IMR-90 (cell line): Measurements from ENCODE around the gene DUSP3. TPM values are rescaled to one million over a fixed set of nuclear protein-coding genes. Genes with fewer than 3 reads are reported as not detected.

Source experiments
- ATAC-seq: fragments of 200-7000 bp; cut with Tn5 transposase; 2 replicates; pipeline ENCODE4 v1.9.1; 2020; ENCODE audit warnings: low read depth, mild to moderate bottlenecking, moderate library complexity
- BruUV-seq: library from RNA; stranded (reverse); fragments of 400-500 nt; replicated peaks from 2 replicates; lab custom pipeline; 2021; lab: Mats Ljungman, UMichigan
- CTCF ChIA-PET: fragments of 300-600 bp; formaldehyde crosslinking; extraction: SDS; loops from one replicate; lab custom pipeline; 2021; ENCODE audit warnings: antibody characterized with exemption; lab: Yijun Ruan, JAX
- POLR2A ChIA-PET: fragments of 300-600 bp; sonication (Branson Sonifier 250); formaldehyde crosslinking; loops from one replicate; lab custom pipeline; 2022; ENCODE audit warnings: antibody characterized with exemption; ENCODE audit not compliant: unreplicated experiment; lab: Charles Lee
- DNase-seq: peaks from one replicate; pipeline ENCODE4 v3.0.0; 2013
- H2AFZ ChIP-seq: replicated peaks from 2 replicates; pipeline ENCODE3; 2013; ENCODE audit warnings: low read length, mild to moderate bottlenecking; ENCODE audit not compliant: poor library complexity
- H2AK5ac ChIP-seq: 2 replicates; pipeline ENCODE4 v1.6.1; 2013; ENCODE audit warnings: low read depth, low read length, inconsistent platforms
- H2AK9ac ChIP-seq: replicated peaks from 2 replicates; pipeline ENCODE3; 2013; ENCODE audit warnings: mild to moderate bottlenecking, low read depth, low read length, moderate library complexity; ENCODE audit not compliant: poor library complexity
- H2BK120ac ChIP-seq: 2 replicates; pipeline ENCODE4 v1.6.1; 2013; ENCODE audit warnings: low read depth, low read length, inconsistent platforms
- H2BK15ac ChIP-seq: 3 replicates; pipeline ENCODE4 v1.6.1; 2013; ENCODE audit warnings: low read depth, low read length, inconsistent platforms
- H2BK20ac ChIP-seq: 2 replicates; pipeline ENCODE4 v1.6.1; 2013; ENCODE audit warnings: low read depth, mild to moderate bottlenecking, inconsistent platforms, low read length, moderate library complexity
- H2BK5ac ChIP-seq: 2 replicates; pipeline ENCODE4 v1.6.1; 2013; ENCODE audit warnings: mild to moderate bottlenecking, low read depth, low read length, inconsistent platforms; ENCODE audit not compliant: poor library complexity, severe bottlenecking
- H3K14ac ChIP-seq: replicated peaks from 2 replicates; pipeline ENCODE4 v1.6.1; 2013; ENCODE audit warnings: low read depth, low read length, inconsistent platforms
- H3K18ac ChIP-seq: 2 replicates; pipeline ENCODE4 v1.6.1; 2013; ENCODE audit warnings: low read depth, low read length, control low read depth
- H3K23ac ChIP-seq: 2 replicates; pipeline ENCODE4 v1.6.1; 2013; ENCODE audit warnings: low read depth, low read length, inconsistent platforms
- H3K27ac ChIP-seq: 2 replicates; pipeline ENCODE4 v1.5.1; 2013; ENCODE audit warnings: mild to moderate bottlenecking, control low read depth, low read length; ENCODE audit not compliant: insufficient read depth
- H3K27me3 ChIP-seq: 2 replicates; pipeline ENCODE4 v1.6.1; 2013; ENCODE audit warnings: low read length; ENCODE audit not compliant: control insufficient read depth, insufficient read depth
- H3K36me3 ChIP-seq: 2 replicates; pipeline ENCODE4 v1.6.1; 2013; ENCODE audit warnings: low read length, mixed read lengths; ENCODE audit not compliant: control insufficient read depth, insufficient read depth
- H3K4ac ChIP-seq: 2 replicates; pipeline ENCODE4 v1.6.1; 2013; ENCODE audit warnings: low read depth, low read length, inconsistent platforms
- H3K4me1 ChIP-seq: 2 replicates; pipeline ENCODE4 v1.6.1; 2013; ENCODE audit warnings: low read length, mixed read lengths; ENCODE audit not compliant: control insufficient read depth, insufficient read depth
- H3K4me2 ChIP-seq: 2 replicates; pipeline ENCODE4 v1.6.1; 2013; ENCODE audit warnings: low read depth, mild to moderate bottlenecking, control low read depth, low read length, moderate library complexity
- H3K4me3 ChIP-seq: 2 replicates; pipeline ENCODE4 v1.5.1; 2013; ENCODE audit warnings: low read depth, mild to moderate bottlenecking, control low read depth, low read length, moderate library complexity; ENCODE audit not compliant: insufficient read depth
- H3K56ac ChIP-seq: 2 replicates; pipeline ENCODE4 v1.6.1; 2013; ENCODE audit warnings: low read length, inconsistent platforms; ENCODE audit not compliant: insufficient read depth; ENCODE audit errors: extremely low read depth
- H3K79me1 ChIP-seq, 2 experiments: 2 replicates each; pipeline ENCODE4 v1.6.1; 2013; ENCODE audit warnings: low read length in 2 of 2, inconsistent platforms in 1 of 2, low read depth in 1 of 2
- H3K9ac ChIP-seq: 2 replicates; pipeline ENCODE4 v1.6.1; 2013; ENCODE audit warnings: low read depth, low read length, control low read depth
- H3K9me1 ChIP-seq: 2 replicates; pipeline ENCODE4 v1.6.1; 2013; ENCODE audit warnings: low read length, inconsistent platforms; ENCODE audit not compliant: insufficient read depth
- H3K9me3 ChIP-seq: 2 replicates; pipeline ENCODE4 v1.6.1; 2013; ENCODE audit warnings: low read length; ENCODE audit not compliant: control insufficient read depth, insufficient read depth
- H4K20me1 ChIP-seq: 2 replicates; pipeline ENCODE4 v1.6.1; 2013; ENCODE audit warnings: low read length, inconsistent platforms; ENCODE audit not compliant: insufficient read depth
- H4K5ac ChIP-seq: 2 replicates; pipeline ENCODE4 v1.6.1; 2013; ENCODE audit warnings: mild to moderate bottlenecking, low read depth, low read length, control low read depth
- H4K8ac ChIP-seq, 2 experiments: 2 replicates each; pipeline ENCODE4 v1.6.1; 2013; ENCODE audit warnings: low read depth in 2 of 2, low read length in 2 of 2, control low read depth in 1 of 2, inconsistent platforms in 1 of 2
- H4K91ac ChIP-seq: 2 replicates; pipeline ENCODE4 v1.6.1; 2013; ENCODE audit warnings: low read depth, low read length, inconsistent platforms; ENCODE audit not compliant: insufficient read depth
- CHD1 ChIP-seq: IDR thresholded peaks from 2 replicates; pipeline ENCODE4 v1.6.1; 2012; ENCODE audit warnings: low read depth, low read length, improper control_type of control experiment
- FOS ChIP-seq: fragments of 150-350 bp; IDR thresholded peaks from 2 replicates; pipeline ENCODE4 v1.6.1; 2016; ENCODE audit warnings: low read depth, low read length
- MAZ ChIP-seq: IDR thresholded peaks from 2 replicates; pipeline ENCODE4 v1.6.1; 2012; ENCODE audit warnings: low read depth, mild to moderate bottlenecking, low read length, improper control_type of control experiment, moderate library complexity, borderline replicate concordance
- MXI1 ChIP-seq: IDR thresholded peaks from 2 replicates; pipeline ENCODE4 v1.6.1; 2012; ENCODE audit warnings: low read depth, mild to moderate bottlenecking, low read length, moderate library complexity, borderline replicate concordance
- NFE2L2 ChIP-seq: fragments of 150-350 bp; IDR thresholded peaks from 2 replicates; pipeline ENCODE4 v1.6.1; 2016; ENCODE audit warnings: low read depth, mild to moderate bottlenecking, low read length
- WGBS, 2 experiments: methylation state at CpG; one replicate each; pipeline versions ENCODE4 v1.1.5 to v1.1.7; 2013; ENCODE audit warnings: missing lambda C conversion rate in 2 of 2; ENCODE audit not compliant: insufficient read length in 1 of 2; ENCODE audit errors: extremely low coverage in 2 of 2; 5-methylcytosine and 5-hydroxymethylcytosine counted together
- dilution Hi-C: fragments of 300-500 bp; cut with HindIII; formaldehyde crosslinking; loops from one replicate; pipeline ENCODE4 v1.14.3; 2018; ENCODE audit warnings: low sequenced_read_pairs; ENCODE audit not compliant: unreplicated experiment
- in situ Hi-C: fragments of 300-500 bp; cut with MboI; formaldehyde crosslinking; loops from 3 replicates; pipeline ENCODE4 v1.14.3; 2019; ENCODE audit warnings: low sequenced_read_pairs, inconsistent platforms, mixed read lengths
- intact Hi-C: fragments of 100-400 bp; cut with micrococcal nuclease; formaldehyde crosslinking; loops from 2 replicates; pipeline ENCODE4 v1.10.0; 2022
- polyA plus RNA-seq, 3 experiments: library from polyadenylated mRNA; depleted of rRNA; stranded (reverse); fragments of >200 nt; gene quantifications; 2 replicates each; pipeline ENCODE4 v1.2.3, GENCODE V29; 2012; ENCODE audit warnings: low replicate concordance in 1 of 3
- total RNA-seq: library from RNA; depleted of rRNA; stranded (reverse); fragments of >200 nt; gene quantifications from 2 replicates; pipeline ENCODE4 v1.2.3, GENCODE V29; 2012

DUSP3 gene
- total and polyA plus RNA-seq, 2 of the 4 experiments (the other 2 are of a cell fraction): 33.3 to 40.9 TPM

DNA sequence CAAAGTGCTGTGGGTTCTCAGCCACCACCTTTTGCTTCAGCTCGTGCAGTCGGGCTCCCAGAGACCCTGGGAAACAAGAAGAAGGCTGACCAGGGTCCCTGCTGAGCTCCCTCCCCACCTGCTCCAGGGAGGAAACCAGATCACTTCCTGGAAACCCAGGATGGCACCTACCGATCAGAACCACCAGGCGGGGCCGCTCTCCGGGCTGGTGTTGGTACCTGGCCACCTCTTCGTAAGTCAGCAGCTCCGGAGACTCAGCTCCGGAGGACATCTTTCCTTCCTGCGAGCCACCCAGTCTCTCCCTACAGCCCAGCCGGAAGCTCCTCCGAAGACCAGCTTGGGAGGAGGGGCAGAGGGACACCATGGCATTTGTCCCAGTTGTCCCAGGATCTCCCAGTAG, 35.2 kb upstream of the DUSP3 start:
- dilution Hi-C loops: no loop called here
- H3K23ac ChIP-seq: 0 out of 2 replicates have a peak overlapping the region, but pooled peaks have one; percentile 75
- H3K56ac ChIP-seq: no peak overlapping the region
- no peaks in the 10 kb centered on the region for H3K9me3 ChIP-seq
- no peak overlapping the region for H3K27ac ChIP-seq
- ATAC-seq (no peak), DNase-seq (no peak)
- no peak overlapping the region for H3K18ac ChIP-seq
- in situ Hi-C loops: no loop called here
- H3K9me1 ChIP-seq: peaks cover 11% of the 10 kb centered on the region; the same call in 1 of the 2 replicates
- no CpG with 5 or more reads among the region's 12 CpGs for WGBS, 2 experiments
- no peak overlapping the region for H3K4me2 ChIP-seq
- H2BK20ac ChIP-seq: peak overlapping the region; percentile 5; the same call in 1 of the 2 replicates
- no peak overlapping the region for H2AK9ac ChIP-seq
- H3K79me1 ChIP-seq: peaks cover 3 to 9% of the 10 kb centered on the region in 2 experiments; a peak in 1 of 4 replicates
- peaks cover 20% of the 10 kb centered on the region for H3K36me3 ChIP-seq
- H2AFZ ChIP-seq: no peak overlapping the region
- H2BK120ac ChIP-seq: peak overlapping the region; percentile 61; the same call in 1 of the 2 replicates
- no peak overlapping the region; the same call in 1 of the 2 replicates for H3K4ac ChIP-seq
- BruUV-seq: no TSS peak
- H4K5ac ChIP-seq: no peak overlapping the region
- no peak overlapping the region for H2BK15ac ChIP-seq
- no peak overlapping the region for H3K9ac ChIP-seq
- peak overlapping the region; percentile 77 for H2AK5ac ChIP-seq
- H3K4me1 ChIP-seq: peaks cover 6% of the 10 kb centered on the region
- intact Hi-C loops: no loop called here
- peak overlapping the region; percentile 47; the same call in 1 of the 2 replicates for H4K91ac ChIP-seq
- H4K8ac ChIP-seq: no peak overlapping the region; a peak in 1 of 4 replicates
- ChIA-PET CTCF (no interaction called here), POLR2A (no interaction called here)
- no peak overlapping the region for H2BK5ac ChIP-seq
- TF ChIP-seq MXI1 (no peak), MAZ (no peak), FOS (no peak), CHD1 (no peak), NFE2L2 (no peak)
- H4K20me1 ChIP-seq: no peaks in the 10 kb centered on the region
- H3K14ac ChIP-seq: no peak overlapping the region
- H3K27me3 ChIP-seq: no peaks in the 10 kb centered on the region
- no peak overlapping the region for H3K4me3 ChIP-seq
